H9 (cell line): ENCODE results near the gene CLEC16A. TPM values are rescaled to one million over a fixed set of nuclear protein-coding genes. Genes with fewer than 3 reads are reported as not detected.

Source experiments
- DNase-seq: peaks from one replicate; pipeline ENCODE4 v3.0.0-alpha.2; 2017
- H2AFZ ChIP-seq: one replicate; pipeline ENCODE4 v1.6.1; 2013; ENCODE audit warnings: mild to moderate bottlenecking, low read length, control low read depth, moderate library complexity
- H2AK5ac ChIP-seq: 2 replicates; pipeline ENCODE4 v1.6.1; 2013; ENCODE audit warnings: low read length, control low read depth, mixed read lengths; ENCODE audit not compliant: insufficient read length
- H2BK120ac ChIP-seq: one replicate; pipeline ENCODE4 v1.6.1; 2013; ENCODE audit warnings: low read depth, mild to moderate bottlenecking, low read length, control low read depth, inconsistent platforms; ENCODE audit not compliant: poor library complexity, severe bottlenecking
- H2BK12ac ChIP-seq: 2 replicates; pipeline ENCODE4 v1.6.1; 2013; ENCODE audit warnings: low read length, control low read depth, mixed read lengths, low read depth; ENCODE audit not compliant: insufficient read length
- H2BK15ac ChIP-seq: 2 replicates; pipeline ENCODE4 v1.6.1; 2013; ENCODE audit warnings: low read depth, low read length, control low read depth
- H2BK20ac ChIP-seq: one replicate; pipeline ENCODE4 v1.6.1; 2013; ENCODE audit warnings: low read depth, mild to moderate bottlenecking, low read length, control low read depth, inconsistent platforms; ENCODE audit not compliant: poor library complexity, severe bottlenecking
- H2BK5ac ChIP-seq: 2 replicates; pipeline ENCODE4 v1.6.1; 2013; ENCODE audit warnings: low read length, control low read depth, mixed read lengths; ENCODE audit not compliant: insufficient read length
- H3K14ac ChIP-seq: 2 replicates; pipeline ENCODE4 v1.6.1; 2013; ENCODE audit warnings: low read length, control low read depth; ENCODE audit not compliant: insufficient read depth
- H3K18ac ChIP-seq: 2 replicates; pipeline ENCODE4 v1.6.1; 2013; ENCODE audit warnings: low read depth, mild to moderate bottlenecking, mixed read lengths, low read length, control low read depth; ENCODE audit not compliant: insufficient read length
- H3K23ac ChIP-seq: 2 replicates; pipeline ENCODE4 v1.6.1; 2013; ENCODE audit warnings: low read length, control low read depth, mixed read lengths, low read depth; ENCODE audit not compliant: insufficient read length
- H3K23me2 ChIP-seq: 2 replicates; pipeline ENCODE4 v1.6.1; 2013; ENCODE audit warnings: low read depth, mild to moderate bottlenecking, mixed read lengths, low read length, control low read depth; ENCODE audit not compliant: insufficient read length, poor library complexity, severe bottlenecking
- H3K27ac ChIP-seq: 2 replicates; pipeline ENCODE4 v1.5.1; 2013; ENCODE audit warnings: low read length, control low read depth, mixed read lengths, low read depth; ENCODE audit not compliant: insufficient read length
- H3K27me3 ChIP-seq: 2 replicates; pipeline ENCODE4 v1.6.1; 2013; ENCODE audit warnings: low read length, control low read depth, inconsistent platforms; ENCODE audit not compliant: insufficient read depth
- H3K4ac ChIP-seq: 2 replicates; pipeline ENCODE4 v1.6.1; 2013; ENCODE audit warnings: low read depth, mild to moderate bottlenecking, control low read depth, inconsistent platforms, low read length, moderate library complexity
- H3K4me1 ChIP-seq: 2 replicates; pipeline ENCODE4 v1.6.1; 2013; ENCODE audit warnings: low read length, control low read depth, inconsistent platforms; ENCODE audit not compliant: insufficient read depth
- H3K4me2 ChIP-seq: 2 replicates; pipeline ENCODE4 v1.6.1; 2013; ENCODE audit warnings: low read length, control low read depth, mixed read lengths; ENCODE audit not compliant: insufficient read length, insufficient read depth
- H3K56ac ChIP-seq: 2 replicates; pipeline ENCODE4 v1.6.1; 2013; ENCODE audit warnings: low read depth, mild to moderate bottlenecking, mixed read lengths, low read length, control low read depth; ENCODE audit not compliant: insufficient read length
- H3K79me1 ChIP-seq: 2 replicates; pipeline ENCODE4 v1.6.1; 2013; ENCODE audit warnings: low read depth, mild to moderate bottlenecking, moderate library complexity, low read length, control low read depth, inconsistent platforms; ENCODE audit not compliant: insufficient read depth, poor library complexity, severe bottlenecking
- H3K79me2 ChIP-seq: 2 replicates; pipeline ENCODE4 v1.6.1; 2013; ENCODE audit warnings: low read length, control low read depth, inconsistent platforms; ENCODE audit not compliant: insufficient read depth
- H3K9ac ChIP-seq: 2 replicates; pipeline ENCODE4 v1.6.1; 2013; ENCODE audit warnings: low read length, control low read depth, mixed read lengths; ENCODE audit not compliant: insufficient read length; ENCODE audit errors: extremely low read depth
- H3K9me3 ChIP-seq: one replicate; pipeline ENCODE4 v1.6.1; 2013; ENCODE audit warnings: low read depth, low read length, inconsistent platforms; ENCODE audit not compliant: control insufficient read depth
- H3T11ph ChIP-seq: one replicate; pipeline ENCODE4 v1.6.1; 2013; ENCODE audit warnings: mild to moderate bottlenecking, low read length, control low read depth, inconsistent platforms
- H4K20me1 ChIP-seq: one replicate; pipeline ENCODE4 v1.6.1; 2013; ENCODE audit not compliant: control insufficient read depth, insufficient read length, insufficient read depth
- H4K5ac ChIP-seq: 2 replicates; pipeline ENCODE4 v1.6.1; 2013; ENCODE audit warnings: low read depth, mild to moderate bottlenecking, mixed read lengths, low read length, control low read depth; ENCODE audit not compliant: insufficient read length
- H4K8ac ChIP-seq: replicated peaks from 2 replicates; pipeline ENCODE4 v1.6.1; 2013; ENCODE audit warnings: low read length, control low read depth, mixed read lengths, low read depth; ENCODE audit not compliant: insufficient read length
- H4K91ac ChIP-seq: 2 replicates; pipeline ENCODE4 v1.6.1; 2013; ENCODE audit warnings: low read depth, mild to moderate bottlenecking, moderate library complexity, mixed read lengths, low read length, control low read depth; ENCODE audit not compliant: insufficient read length
- H3K27ac Mint-ChIP-seq, 3 experiments: 2 replicates in 2 of 3; 3 replicates in 1 of 3; pipeline ENCODE4 v1.8.0; 2020 to 2021; ENCODE audit warnings: mixed read lengths in 3 of 3, mild to moderate bottlenecking in 1 of 3, moderate library complexity in 1 of 3
- H3K27me3 Mint-ChIP-seq: 2 replicates; pipeline ENCODE4 v1.8.0; 2021; ENCODE audit warnings: low read depth, mild to moderate bottlenecking, moderate library complexity, mixed read lengths
- H3K36me3 Mint-ChIP-seq, 3 experiments: 2 replicates in 2 of 3; 3 replicates in 1 of 3; pipeline ENCODE4 v1.8.0; 2020 to 2021; ENCODE audit warnings: low read depth in 3 of 3, mixed read lengths in 3 of 3; ENCODE audit not compliant: insufficient read depth in 1 of 3
- H3K4me1 Mint-ChIP-seq, 2 experiments: 2 replicates each; pipeline ENCODE4 v1.8.0; 2020; ENCODE audit warnings: mixed read lengths in 2 of 2
- H3K4me3 Mint-ChIP-seq, 2 experiments: 2 replicates in 1 of 2; 3 replicates in 1 of 2; pipeline ENCODE4 v1.8.0; 2020 to 2021; ENCODE audit warnings: mild to moderate bottlenecking in 2 of 2, mixed read lengths in 2 of 2, moderate library complexity in 1 of 2
- H3K9me3 Mint-ChIP-seq, 2 experiments: 2 replicates in 1 of 2; 3 replicates in 1 of 2; pipeline ENCODE4 v1.8.0; 2020; ENCODE audit warnings: mild to moderate bottlenecking in 2 of 2, mixed read lengths in 2 of 2, moderate library complexity in 1 of 2
- WGBS: extraction: QIAGEN DNeasy Blood & Tissue Kit; methylation state at CpG from one replicate; pipeline ENCODE4 v1.1.7; 2013; ENCODE audit warnings: missing lambda C conversion rate, low lambda C conversion rate, mixed read lengths; ENCODE audit not compliant: insufficient read length; ENCODE audit errors: extremely low coverage; 5-methylcytosine and 5-hydroxymethylcytosine counted together
- total RNA-seq: library from RNA; stranded (reverse); gene quantifications from 2 replicates; pipeline ENCODE4 v1.2.1, GENCODE V29; 2021
- TF ChIP-seq, protein P1 (sequence below): fragments of 200-600 bp; sonication (generic); conservative IDR thresholded peaks from 3 replicates; pipeline ENCODE4 v1.8.0; 2021; ENCODE audit warnings: antibody characterized with exemption, mild to moderate bottlenecking

CLEC16A gene
- total RNA-seq, 1 experiment from 2014 or later: 15.2 TPM

DNA sequence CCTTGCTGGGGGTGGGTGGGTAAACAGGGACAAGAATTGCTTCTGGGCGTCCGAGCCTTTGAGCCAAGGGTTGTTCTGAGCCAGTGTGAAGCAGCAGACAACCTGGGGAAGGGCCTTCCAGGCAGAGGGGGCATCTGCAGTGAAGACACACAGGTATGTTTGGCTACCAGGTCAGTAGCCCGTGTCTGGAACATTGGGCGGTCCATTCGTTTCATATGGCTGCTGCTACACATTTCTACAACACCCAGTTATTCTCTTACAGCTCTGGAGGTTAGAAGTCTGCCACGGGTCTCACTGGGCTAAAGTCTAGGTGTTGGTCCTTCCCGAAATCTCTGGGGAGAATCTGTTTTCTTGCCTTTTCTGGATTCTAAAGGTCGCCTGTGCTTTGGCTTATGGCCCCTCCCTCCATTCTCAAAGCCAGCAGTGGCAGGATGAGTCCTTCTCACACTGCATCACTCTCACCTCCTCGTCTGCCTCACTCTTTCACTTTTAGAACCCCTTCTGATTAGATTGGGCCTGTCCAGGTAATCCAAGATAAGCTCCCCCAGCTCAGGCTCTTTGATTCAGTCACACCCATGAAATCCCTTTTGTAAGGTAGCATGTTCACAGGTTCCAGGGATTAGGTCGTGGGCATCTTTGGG lies 136.1 kb downstream of the CLEC16A start:
- Histone ChIP-seq H3K9me3 (no peaks in the 10 kb centered on the region), H4K5ac (no peak overlapping the region), H2BK12ac (no peak overlapping the region), H3K14ac (no peak overlapping the region), H4K8ac (no peak overlapping the region), H2BK5ac (no peak overlapping the region), H4K20me1 (no peaks in the 10 kb centered on the region), H3K23me2 (no peaks in the 10 kb centered on the region), H3K23ac (no peak overlapping the region), H2BK15ac (no peak overlapping the region), H3K4me2 (no peak overlapping the region), H2BK120ac (no peak overlapping the region), H2AFZ (no peak overlapping the region), H4K91ac (no peak overlapping the region), H3K4ac (no peak overlapping the region), H3T11ph (no peak overlapping the region), H3K27ac (no peak overlapping the region), H3K79me1 (no peaks in the 10 kb centered on the region), H3K4me1 (no peaks in the 10 kb centered on the region; the same call in 1 of the 2 replicates), H3K9ac (no peak overlapping the region), H2BK20ac (no peak overlapping the region), H3K79me2 (no peaks in the 10 kb centered on the region), H2AK5ac (no peak overlapping the region), H3K56ac (no peak overlapping the region), H3K27me3 (no peaks in the 10 kb centered on the region), H3K18ac (no peak overlapping the region)
- Mint-ChIP-seq H3K9me3 (no peaks in the 10 kb centered on the region), H3K36me3 (no peaks in the 10 kb centered on the region; a peak in 1 of 7 replicates), H3K4me3 (no peak overlapping the region), H3K27ac (no peak overlapping the region; a peak in 1 of 7 replicates), H3K4me1 (peaks cover 7 to 12% of the 10 kb centered on the region in 2 experiments; a peak in 2 of 4 replicates), H3K27me3 (no peaks in the 10 kb centered on the region)
- no peak for DNase-seq
- WGBS: no CpG with 5 or more reads among the region's 10 CpGs
- TF ChIP-seq, protein P1, sequence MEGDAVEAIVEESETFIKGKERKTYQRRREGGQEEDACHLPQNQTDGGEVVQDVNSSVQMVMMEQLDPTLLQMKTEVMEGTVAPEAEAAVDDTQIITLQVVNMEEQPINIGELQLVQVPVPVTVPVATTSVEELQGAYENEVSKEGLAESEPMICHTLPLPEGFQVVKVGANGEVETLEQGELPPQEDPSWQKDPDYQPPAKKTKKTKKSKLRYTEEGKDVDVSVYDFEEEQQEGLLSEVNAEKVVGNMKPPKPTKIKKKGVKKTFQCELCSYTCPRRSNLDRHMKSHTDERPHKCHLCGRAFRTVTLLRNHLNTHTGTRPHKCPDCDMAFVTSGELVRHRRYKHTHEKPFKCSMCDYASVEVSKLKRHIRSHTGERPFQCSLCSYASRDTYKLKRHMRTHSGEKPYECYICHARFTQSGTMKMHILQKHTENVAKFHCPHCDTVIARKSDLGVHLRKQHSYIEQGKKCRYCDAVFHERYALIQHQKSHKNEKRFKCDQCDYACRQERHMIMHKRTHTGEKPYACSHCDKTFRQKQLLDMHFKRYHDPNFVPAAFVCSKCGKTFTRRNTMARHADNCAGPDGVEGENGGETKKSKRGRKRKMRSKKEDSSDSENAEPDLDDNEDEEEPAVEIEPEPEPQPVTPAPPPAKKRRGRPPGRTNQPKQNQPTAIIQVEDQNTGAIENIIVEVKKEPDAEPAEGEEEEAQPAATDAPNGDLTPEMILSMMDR: no peak
